Ascending aorta (tissue), 2 donors: ENCODE data around the gene TPK1. TPM values are rescaled to one million over a fixed set of nuclear protein-coding genes. Genes with fewer than 3 reads are reported as not detected.

Source experiments
- DNase-seq, 2 donors: peaks; one replicate each; pipeline ENCODE4 v3.0.0-alpha.2; 2019; ENCODE audit warnings: low spot score in 2 of 2
- H3K27ac ChIP-seq, 2 donors: fragments of 200-600 bp; sonication (generic); one replicate each; pipeline ENCODE4 v1.5.1; 2016 to 2017; ENCODE audit warnings: mild to moderate bottlenecking in 1 of 2
- H3K27me3 ChIP-seq: fragments of 200-600 bp; sonication (generic); one replicate; pipeline ENCODE4 v1.5.1; 2017
- H3K36me3 ChIP-seq, 2 donors: fragments of 200-600 bp; sonication (generic); one replicate each; pipeline ENCODE4 v1.5.1; 2016
- H3K4me1 ChIP-seq, 2 donors: fragments of 200-600 bp; sonication (generic); one replicate each; pipeline ENCODE4 v1.5.1; 2016 to 2017; ENCODE audit warnings: mild to moderate bottlenecking in 1 of 2
- H3K4me3 ChIP-seq, 2 donors: fragments of 200-600 bp; sonication (generic); one replicate each; pipeline ENCODE4 v1.5.1; 2016 to 2017; ENCODE audit warnings: mild to moderate bottlenecking in 1 of 2
- H3K9me3 ChIP-seq, 2 donors: fragments of 200-600 bp; sonication (generic); one replicate each; pipeline ENCODE4 v1.5.1; 2016
- CTCF ChIP-seq, 3 experiments: fragments of 200-600 bp in 2 of 3; fragments of 450-650 bp in 1 of 3; sonication (generic) in 2 of 3; IDR thresholded peaks; one replicate each; pipeline ENCODE4 v1.5.1; 2016 to 2019; ENCODE audit warnings: antibody characterized with exemption in 3 of 3, mild to moderate bottlenecking in 1 of 3, moderate library complexity in 1 of 3
- intact Hi-C: fragments of 100-400 bp; cut with DNase I; formaldehyde crosslinking; loops from one replicate; pipeline ENCODE4 v1.15.1; 2023
- total RNA-seq: library from RNA; depleted of rRNA; stranded (reverse); fragments of >200 nt; gene quantifications from one replicate; pipeline ENCODE4 v1.1.0, GENCODE V29; 2016

The TPK1 gene
- total RNA-seq, 1 donor from 2014 or later: 3.7 TPM

GRCh38 chr7:144777005-144777839, 58.6 kb downstream of the TPK1 start:
- TF ChIP-seq CTCF (IDR thresholded peaks at IDR 0.05): no peak
- no peak for DNase-seq
- intact Hi-C loops: no loop called here
- H3K27ac ChIP-seq: no peak overlapping the region
- H3K36me3 ChIP-seq: no peaks in the 10 kb centered on the region
- H3K9me3 ChIP-seq: no peaks in the 10 kb centered on the region
- H3K4me3 ChIP-seq: no peak overlapping the region
- peaks cover 0 to 6% of the 10 kb centered on the region in 2 donors for H3K4me1 ChIP-seq
- H3K27me3 ChIP-seq: no peaks in the 10 kb centered on the region

GRCh38 chr7:144776447-144776846, 59.4 kb downstream of the TPK1 start:
- intact Hi-C loops: no loop called here

DNA sequence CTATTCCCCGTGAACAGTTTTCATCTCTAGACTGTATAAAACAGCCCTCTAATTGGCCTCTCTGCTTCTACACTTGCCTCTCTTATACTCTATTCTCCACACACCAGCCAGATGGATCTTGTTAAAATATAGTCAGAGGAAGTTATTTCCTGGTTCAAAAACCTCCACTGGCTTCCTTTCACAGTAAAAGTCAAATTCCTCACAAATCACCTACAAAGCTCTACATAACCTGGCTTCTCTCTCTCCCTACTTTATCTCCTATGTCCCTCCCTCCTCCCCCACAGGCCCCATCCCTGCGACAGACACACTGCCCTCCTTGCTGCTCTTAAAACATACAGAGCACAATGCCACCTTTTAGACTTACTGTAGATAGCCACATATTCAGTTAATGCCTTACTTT, 60.1 kb downstream of the TPK1 start:
- H3K36me3 ChIP-seq: no peaks in the 10 kb centered on the region
- no peak overlapping the region for H3K27ac ChIP-seq
- H3K4me3 ChIP-seq: no peak overlapping the region
- no peaks in the 10 kb centered on the region for H3K4me1 ChIP-seq
- no peaks in the 10 kb centered on the region for H3K27me3 ChIP-seq
- no peaks in the 10 kb centered on the region for H3K9me3 ChIP-seq
- no peak for DNase-seq
- no peak for TF ChIP-seq CTCF (IDR thresholded peaks at IDR 0.05)
- intact Hi-C loops: no loop called here

More at GRCh38 chr7:144776447-144776846, 59.4 kb downstream of the TPK1 start:
- H3K9me3 ChIP-seq: no peaks in the 10 kb centered on the region
- DNase-seq: no peak
- peaks cover 0 to 2% of the 10 kb centered on the region in 2 donors for H3K4me1 ChIP-seq
- H3K27ac ChIP-seq: no peak overlapping the region
- no peak overlapping the region for H3K4me3 ChIP-seq
- no peak for TF ChIP-seq CTCF (IDR thresholded peaks at IDR 0.05)
- H3K27me3 ChIP-seq: no peaks in the 10 kb centered on the region
- no peaks in the 10 kb centered on the region for H3K36me3 ChIP-seq

- TF ChIP-seq CTCF (IDR thresholded peaks at IDR 0.05): no peak
- Histone ChIP-seq H3K27me3 (no peaks in the 10 kb centered on the region), H3K4me1 (no peaks in the 10 kb centered on the region), H3K36me3 (no peaks in the 10 kb centered on the region), H3K9me3 (no peaks in the 10 kb centered on the region), H3K4me3 (no peak overlapping the region), H3K27ac (no peak overlapping the region)
- intact Hi-C loops: no loop called here
- DNase-seq: no peak
These were observed 63.9 kb downstream of the TPK1 start for GRCh38 chr7:144771927-144772326.

GRCh38 chr7:144771174-144771573, 64.7 kb downstream of the TPK1 start:
- no peak overlapping the region for H3K4me3 ChIP-seq
- H3K27ac ChIP-seq: no peak overlapping the region
- no peaks in the 10 kb centered on the region for H3K36me3 ChIP-seq
- intact Hi-C loops: no loop called here
- no peak for DNase-seq
- no peaks in the 10 kb centered on the region for H3K27me3 ChIP-seq
- no peak for TF ChIP-seq CTCF (IDR thresholded peaks at IDR 0.05)
- no peaks in the 10 kb centered on the region for H3K4me1 ChIP-seq
- H3K9me3 ChIP-seq: no peaks in the 10 kb centered on the region
